Ascending aorta (tissue), 2 donors: ENCODE results near the gene DOCK2. TPM values are rescaled to one million over a fixed set of nuclear protein-coding genes. Genes with fewer than 3 reads are reported as not detected.

Experiments
- DNase-seq, 2 donors: peaks; one replicate each; pipeline ENCODE4 v3.0.0-alpha.2; 2019; ENCODE audit warnings: low spot score in 2 of 2
- H3K27ac ChIP-seq, 2 donors: fragments of 200-600 bp; sonication (generic); one replicate each; pipeline ENCODE4 v1.5.1; 2016 to 2017; ENCODE audit warnings: mild to moderate bottlenecking in 1 of 2
- H3K27me3 ChIP-seq: fragments of 200-600 bp; sonication (generic); one replicate; pipeline ENCODE4 v1.5.1; 2017
- H3K36me3 ChIP-seq, 2 donors: fragments of 200-600 bp; sonication (generic); one replicate each; pipeline ENCODE4 v1.5.1; 2016
- H3K4me1 ChIP-seq, 2 donors: fragments of 200-600 bp; sonication (generic); one replicate each; pipeline ENCODE4 v1.5.1; 2016 to 2017; ENCODE audit warnings: mild to moderate bottlenecking in 1 of 2
- H3K4me3 ChIP-seq, 2 donors: fragments of 200-600 bp; sonication (generic); one replicate each; pipeline ENCODE4 v1.5.1; 2016 to 2017; ENCODE audit warnings: mild to moderate bottlenecking in 1 of 2
- H3K9me3 ChIP-seq, 2 donors: fragments of 200-600 bp; sonication (generic); one replicate each; pipeline ENCODE4 v1.5.1; 2016
- intact Hi-C: fragments of 100-400 bp; cut with DNase I; formaldehyde crosslinking; loops from one replicate; pipeline ENCODE4 v1.15.1; 2023
- total RNA-seq: library from RNA; depleted of rRNA; stranded (reverse); fragments of >200 nt; gene quantifications from one replicate; pipeline ENCODE4 v1.1.0, GENCODE V29; 2016
- TF ChIP-seq, protein P1 (sequence below), 3 experiments: fragments of 200-600 bp in 2 of 3; fragments of 450-650 bp in 1 of 3; sonication (generic) in 2 of 3; IDR thresholded peaks; one replicate each; pipeline ENCODE4 v1.5.1; 2016 to 2019; ENCODE audit warnings: antibody characterized with exemption in 3 of 3, mild to moderate bottlenecking in 1 of 3, moderate library complexity in 1 of 3

The DOCK2 gene
- total RNA-seq, 1 donor from 2014 or later, result 33.1 TPM

DNA sequence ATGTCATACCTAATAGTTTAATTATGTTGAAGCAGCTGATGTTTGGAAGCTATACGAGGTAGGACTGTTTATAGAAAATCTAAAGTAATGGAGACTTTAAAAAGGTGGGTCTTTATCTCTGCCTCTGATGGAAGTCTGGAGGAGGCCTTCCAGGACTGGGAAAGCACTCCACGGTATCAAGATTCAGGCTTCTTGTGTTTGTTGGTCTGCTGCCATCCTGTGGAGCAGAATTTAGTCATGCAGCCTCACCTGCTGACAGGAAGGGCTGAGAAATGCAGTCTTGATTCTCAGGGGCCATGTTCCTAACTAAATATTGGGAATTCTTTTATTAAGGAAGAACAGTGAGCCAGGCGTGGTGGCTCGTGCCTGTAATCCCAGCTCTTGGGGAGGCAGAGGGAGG lies 37.6 kb upstream of the DOCK2 start:
- TF ChIP-seq, protein P1, sequence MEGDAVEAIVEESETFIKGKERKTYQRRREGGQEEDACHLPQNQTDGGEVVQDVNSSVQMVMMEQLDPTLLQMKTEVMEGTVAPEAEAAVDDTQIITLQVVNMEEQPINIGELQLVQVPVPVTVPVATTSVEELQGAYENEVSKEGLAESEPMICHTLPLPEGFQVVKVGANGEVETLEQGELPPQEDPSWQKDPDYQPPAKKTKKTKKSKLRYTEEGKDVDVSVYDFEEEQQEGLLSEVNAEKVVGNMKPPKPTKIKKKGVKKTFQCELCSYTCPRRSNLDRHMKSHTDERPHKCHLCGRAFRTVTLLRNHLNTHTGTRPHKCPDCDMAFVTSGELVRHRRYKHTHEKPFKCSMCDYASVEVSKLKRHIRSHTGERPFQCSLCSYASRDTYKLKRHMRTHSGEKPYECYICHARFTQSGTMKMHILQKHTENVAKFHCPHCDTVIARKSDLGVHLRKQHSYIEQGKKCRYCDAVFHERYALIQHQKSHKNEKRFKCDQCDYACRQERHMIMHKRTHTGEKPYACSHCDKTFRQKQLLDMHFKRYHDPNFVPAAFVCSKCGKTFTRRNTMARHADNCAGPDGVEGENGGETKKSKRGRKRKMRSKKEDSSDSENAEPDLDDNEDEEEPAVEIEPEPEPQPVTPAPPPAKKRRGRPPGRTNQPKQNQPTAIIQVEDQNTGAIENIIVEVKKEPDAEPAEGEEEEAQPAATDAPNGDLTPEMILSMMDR (IDR thresholded peaks at IDR 0.05), result no peak
- peaks cover 2 to 45% of the 10 kb centered on the region in 2 donors for H3K36me3 ChIP-seq
- no peaks in the 10 kb centered on the region for H3K4me1 ChIP-seq
- no peak overlapping the region for H3K4me3 ChIP-seq
- intact Hi-C loops, result no loop called here
- no peak overlapping the region for H3K27ac ChIP-seq
- DNase-seq, result no peak
- no peaks in the 10 kb centered on the region for H3K27me3 ChIP-seq
- no peaks in the 10 kb centered on the region for H3K9me3 ChIP-seq

DNA sequence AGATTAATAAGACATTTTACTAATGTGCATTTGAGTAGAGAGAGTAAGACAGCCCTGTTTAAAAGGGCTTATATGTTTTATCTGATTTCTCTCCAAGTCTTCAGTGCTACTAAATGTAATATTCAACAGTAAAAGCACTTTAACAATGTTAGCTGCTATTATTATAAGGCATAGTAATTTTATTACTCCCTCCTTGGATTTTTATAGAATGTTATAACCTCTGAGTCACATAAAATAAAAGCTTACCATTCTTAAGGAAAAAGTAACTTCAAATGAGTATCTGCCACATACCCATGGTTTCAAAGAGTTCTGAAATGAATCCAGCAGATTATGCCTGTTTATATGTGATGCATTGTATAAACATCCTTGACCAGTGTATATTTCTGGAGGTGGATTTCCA lies 34.5 kb upstream of the DOCK2 start:
- H3K4me3 ChIP-seq, result no peak overlapping the region
- TF ChIP-seq, protein P1 (IDR thresholded peaks at IDR 0.05), result no peak
- H3K27ac ChIP-seq, result no peak overlapping the region
- peaks cover 0 to 25% of the 10 kb centered on the region in 2 donors for H3K36me3 ChIP-seq
- H3K9me3 ChIP-seq, result no peaks in the 10 kb centered on the region
- H3K4me1 ChIP-seq, result no peaks in the 10 kb centered on the region
- no peaks in the 10 kb centered on the region for H3K27me3 ChIP-seq
- DNase-seq, result no peak
- intact Hi-C loops, result no loop called here

DNA sequence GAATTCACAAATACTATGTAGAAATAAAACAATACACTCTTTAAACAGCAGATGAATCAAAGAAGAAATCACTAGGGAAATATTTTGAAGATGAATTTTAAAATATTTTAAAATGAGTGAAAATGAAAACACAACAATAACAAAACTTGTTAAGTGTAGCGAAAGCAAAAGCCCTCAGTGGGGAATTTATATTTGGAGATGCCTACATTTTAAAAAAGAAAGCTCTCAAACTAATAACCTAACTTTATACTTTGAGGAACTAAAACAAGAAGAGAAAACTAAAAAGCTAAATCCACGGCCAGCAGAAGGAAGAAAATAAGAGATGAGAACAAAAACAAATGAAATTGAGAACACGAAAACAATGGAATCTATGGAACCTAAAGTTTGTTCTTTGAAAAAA lies 30.8 kb upstream of the DOCK2 start:
- H3K4me1 ChIP-seq, result no peaks in the 10 kb centered on the region
- no peak overlapping the region for H3K27ac ChIP-seq
- no peak overlapping the region for H3K4me3 ChIP-seq
- peaks cover 0 to 8% of the 10 kb centered on the region in 2 donors for H3K36me3 ChIP-seq
- peaks cover 0 to 8% of the 10 kb centered on the region in 2 donors for H3K9me3 ChIP-seq
- no peaks in the 10 kb centered on the region for H3K27me3 ChIP-seq
- TF ChIP-seq, protein P1 (IDR thresholded peaks at IDR 0.05), result no peak
- intact Hi-C loops, result no loop called here
- DNase-seq, result no peak

DNA sequence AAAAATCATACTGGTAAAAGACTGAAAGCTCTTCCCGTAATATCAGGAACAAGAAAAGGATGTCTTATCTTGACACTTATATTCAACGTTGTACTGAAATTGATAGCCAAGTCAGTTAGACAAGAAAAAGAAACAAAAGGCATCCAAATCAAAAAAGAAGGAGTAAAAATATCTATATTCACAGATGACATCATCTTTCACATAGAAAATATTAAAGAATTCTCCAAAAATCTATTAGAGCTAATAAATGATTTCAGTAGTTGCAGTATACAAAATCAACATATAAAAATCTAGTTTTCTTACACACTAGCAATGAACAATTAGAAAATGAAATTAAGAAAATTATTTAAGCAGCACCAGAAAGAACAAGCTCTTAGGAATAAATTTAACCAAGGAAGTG lies 29.2 kb upstream of the DOCK2 start:
- TF ChIP-seq, protein P1 (IDR thresholded peaks at IDR 0.05), result no peak
- Histone ChIP-seq H3K27me3 (no peaks in the 10 kb centered on the region), H3K9me3 (peaks cover 0 to 8% of the 10 kb centered on the region in 2 donors), H3K27ac (no peak overlapping the region), H3K4me3 (no peak overlapping the region), H3K36me3 (no peaks in the 10 kb centered on the region), H3K4me1 (no peaks in the 10 kb centered on the region)
- no peak for DNase-seq
- intact Hi-C loops, result no loop called here

DNA sequence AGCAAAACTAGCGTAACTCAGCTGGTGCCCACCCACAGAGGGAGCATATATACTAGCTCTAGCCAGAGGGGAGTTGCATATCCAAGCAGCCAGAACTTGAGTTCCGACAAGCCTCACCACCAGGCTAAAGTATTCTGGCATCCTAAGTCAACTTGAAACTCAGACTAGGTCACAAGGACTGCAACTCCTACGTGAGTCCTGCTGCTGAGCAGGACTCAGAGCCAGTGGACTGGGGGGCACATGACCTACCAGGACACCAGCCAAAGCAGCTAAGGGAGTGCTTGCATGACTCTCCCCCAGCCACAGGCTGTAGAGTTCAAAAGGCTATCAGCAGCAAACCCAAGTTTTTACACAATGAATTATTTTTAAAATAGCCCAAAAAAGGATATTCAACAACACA lies 27.4 kb upstream of the DOCK2 start:
- H3K4me3 ChIP-seq, result no peak overlapping the region
- TF ChIP-seq, protein P1 (IDR thresholded peaks at IDR 0.05), result no peak
- H3K27ac ChIP-seq, result no peak overlapping the region
- intact Hi-C loops, result no loop called here
- peaks cover 0 to 8% of the 10 kb centered on the region in 2 donors for H3K9me3 ChIP-seq
- no peak for DNase-seq
- H3K27me3 ChIP-seq, result no peaks in the 10 kb centered on the region
- H3K4me1 ChIP-seq, result no peaks in the 10 kb centered on the region
- no peaks in the 10 kb centered on the region for H3K36me3 ChIP-seq

DNA sequence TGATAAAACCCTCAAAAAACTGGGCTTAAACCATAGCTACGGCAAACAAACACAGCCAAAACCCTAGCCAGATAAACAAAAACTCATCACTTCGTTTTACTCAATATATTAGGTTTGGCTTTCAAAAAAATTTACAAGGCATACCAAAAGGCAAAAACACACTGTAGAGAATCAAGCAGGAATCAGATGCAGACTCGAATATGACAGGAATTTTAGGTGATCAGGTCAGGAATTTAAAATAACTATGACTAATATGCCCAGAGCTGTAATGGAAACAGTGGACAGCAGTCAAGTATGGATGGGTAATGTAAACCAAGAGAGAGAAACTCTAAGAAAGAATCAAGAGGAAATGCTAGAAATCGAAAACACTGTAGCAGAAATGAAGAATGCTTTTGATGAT lies 26.5 kb upstream of the DOCK2 start:
- Histone ChIP-seq H3K4me1 (no peaks in the 10 kb centered on the region), H3K27ac (no peak overlapping the region), H3K27me3 (no peaks in the 10 kb centered on the region), H3K36me3 (no peaks in the 10 kb centered on the region), H3K9me3 (peaks cover 0 to 8% of the 10 kb centered on the region in 2 donors), H3K4me3 (no peak overlapping the region)
- DNase-seq, result no peak
- TF ChIP-seq, protein P1 (IDR thresholded peaks at IDR 0.05), result no peak
- intact Hi-C loops, result no loop called here
